ENCODE data around the gene RBM3. TPM values are rescaled to one million over a fixed set of nuclear protein-coding genes. Genes with fewer than 3 reads are reported as not detected.

The RBM3 gene
- total RNA-seq, 1 donor from 2014 or later, result 121 TPM

- H3K9me3 ChIP-seq (replicated peaks), result no peaks in the 10 kb centered on the region
- H3K27me3 ChIP-seq (ENCODE audit: low read depth), result no peaks in the 10 kb centered on the region
- H3K27ac ChIP-seq (replicated peaks), result no peak overlapping the region
- H3K4me3 ChIP-seq, result no peak overlapping the region
- no peaks in the 10 kb centered on the region for H3K4me1 ChIP-seq
- peaks cover 55% of the 10 kb centered on the region for H3K36me3 ChIP-seq
- TF ChIP-seq, protein P1, sequence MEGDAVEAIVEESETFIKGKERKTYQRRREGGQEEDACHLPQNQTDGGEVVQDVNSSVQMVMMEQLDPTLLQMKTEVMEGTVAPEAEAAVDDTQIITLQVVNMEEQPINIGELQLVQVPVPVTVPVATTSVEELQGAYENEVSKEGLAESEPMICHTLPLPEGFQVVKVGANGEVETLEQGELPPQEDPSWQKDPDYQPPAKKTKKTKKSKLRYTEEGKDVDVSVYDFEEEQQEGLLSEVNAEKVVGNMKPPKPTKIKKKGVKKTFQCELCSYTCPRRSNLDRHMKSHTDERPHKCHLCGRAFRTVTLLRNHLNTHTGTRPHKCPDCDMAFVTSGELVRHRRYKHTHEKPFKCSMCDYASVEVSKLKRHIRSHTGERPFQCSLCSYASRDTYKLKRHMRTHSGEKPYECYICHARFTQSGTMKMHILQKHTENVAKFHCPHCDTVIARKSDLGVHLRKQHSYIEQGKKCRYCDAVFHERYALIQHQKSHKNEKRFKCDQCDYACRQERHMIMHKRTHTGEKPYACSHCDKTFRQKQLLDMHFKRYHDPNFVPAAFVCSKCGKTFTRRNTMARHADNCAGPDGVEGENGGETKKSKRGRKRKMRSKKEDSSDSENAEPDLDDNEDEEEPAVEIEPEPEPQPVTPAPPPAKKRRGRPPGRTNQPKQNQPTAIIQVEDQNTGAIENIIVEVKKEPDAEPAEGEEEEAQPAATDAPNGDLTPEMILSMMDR (IDR thresholded peaks at IDR 0.05; ENCODE audit: borderline replicate concordance), result no peak
- no peak for DNase-seq
- intact Hi-C loops (cut with micrococcal nuclease), result no loop called here
Observed at GRCh38 chrX:48604701-48605100, 30.4 kb downstream of the RBM3 start.

- Histone ChIP-seq H3K27me3 (ENCODE audit: low read depth) (no peaks in the 10 kb centered on the region), H3K4me3 (no peak overlapping the region), H3K4me1 (no peaks in the 10 kb centered on the region), H3K9me3 (replicated peaks) (no peaks in the 10 kb centered on the region), H3K36me3 (peaks cover 42% of the 10 kb centered on the region), H3K27ac (replicated peaks) (no peak overlapping the region)
- no peak for DNase-seq
- intact Hi-C loops (cut with micrococcal nuclease), result no loop called here
- TF ChIP-seq, protein P1 (IDR thresholded peaks at IDR 0.05; ENCODE audit: borderline replicate concordance), result no peak
Observed at GRCh38 chrX:48606091-48606490, 31.8 kb downstream of the RBM3 start.

- Histone ChIP-seq H3K9me3 (replicated peaks) (no peaks in the 10 kb centered on the region), H3K4me3 (no peak overlapping the region), H3K4me1 (no peaks in the 10 kb centered on the region), H3K27me3 (ENCODE audit: low read depth) (no peaks in the 10 kb centered on the region), H3K27ac (replicated peaks) (no peak overlapping the region), H3K36me3 (no peaks in the 10 kb centered on the region)
- TF ChIP-seq, protein P1 (IDR thresholded peaks at IDR 0.05; ENCODE audit: borderline replicate concordance), result no peak
- intact Hi-C loops (cut with micrococcal nuclease), result no loop called here
- no peak for DNase-seq
Observed at GRCh38 chrX:48611703-48612102, 37.4 kb downstream of the RBM3 start.

DNA sequence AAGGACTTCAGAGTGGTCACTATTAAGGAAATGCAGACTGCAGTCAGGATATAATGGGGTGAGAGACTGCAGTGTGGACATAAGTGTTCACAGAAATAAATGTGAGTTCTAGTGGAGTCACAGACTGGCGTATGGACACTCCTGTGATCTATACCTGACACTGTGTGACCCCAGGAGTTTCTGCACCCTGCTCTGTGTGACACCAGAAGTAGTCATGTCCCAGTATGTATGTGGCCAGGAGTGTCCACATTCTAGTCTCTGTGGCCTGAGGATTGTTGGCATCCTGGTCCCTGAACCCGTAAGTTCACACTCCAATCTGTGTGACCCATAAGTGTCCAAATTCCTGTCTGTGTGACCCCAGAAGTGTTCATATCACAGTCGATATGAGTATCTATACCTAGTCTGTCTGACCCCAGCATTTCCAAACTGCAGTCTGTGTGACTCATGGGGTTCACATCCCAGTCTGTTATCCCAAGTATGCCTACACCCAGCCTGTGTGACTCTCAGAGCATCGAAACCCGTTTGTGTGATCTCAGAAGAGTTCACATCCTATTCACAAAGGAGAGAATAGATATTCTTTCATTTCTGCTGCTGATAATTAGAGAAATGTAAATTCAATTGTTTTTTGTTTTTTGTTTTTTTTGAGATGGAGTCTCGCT is 39.3 kb downstream of the RBM3 start:
- no peak overlapping the region for H3K27ac ChIP-seq (replicated peaks)
- TF ChIP-seq, protein P1 (IDR thresholded peaks at IDR 0.05; ENCODE audit: borderline replicate concordance), result no peak
- H3K4me3 ChIP-seq, result no peak overlapping the region
- no peak for DNase-seq
- no peaks in the 10 kb centered on the region for H3K36me3 ChIP-seq
- H3K27me3 ChIP-seq (ENCODE audit: low read depth), result no peaks in the 10 kb centered on the region
- no peaks in the 10 kb centered on the region for H3K4me1 ChIP-seq
- H3K9me3 ChIP-seq (replicated peaks), result no peaks in the 10 kb centered on the region
- intact Hi-C loops (cut with micrococcal nuclease), result no loop called here

- H3K36me3 ChIP-seq, result no peaks in the 10 kb centered on the region
- no peaks in the 10 kb centered on the region for H3K27me3 ChIP-seq (ENCODE audit: low read depth)
- no peak overlapping the region for H3K4me3 ChIP-seq
- DNase-seq, result no peak
- intact Hi-C loops (cut with micrococcal nuclease), result no loop called here
- H3K9me3 ChIP-seq (replicated peaks), result no peaks in the 10 kb centered on the region
- TF ChIP-seq, protein P1 (IDR thresholded peaks at IDR 0.05; ENCODE audit: borderline replicate concordance), result no peak
- H3K4me1 ChIP-seq, result no peaks in the 10 kb centered on the region
- no peak overlapping the region for H3K27ac ChIP-seq (replicated peaks)
Observed at GRCh38 chrX:48616576-48616975, 42.3 kb downstream of the RBM3 start.
